ENCODE data around the gene MAP3K20. TPM values are rescaled to one million over a fixed set of nuclear protein-coding genes. Genes with fewer than 3 reads are reported as not detected.

The MAP3K20 gene
- total RNA-seq, 1 donor from 2014 or later: 71.8 TPM

GRCh38 chr2:173050684-173051083 is 25.0 kb upstream of the MAP3K20 start:
- DNase-seq (ENCODE audit: low spot score): no peak

- no peak for DNase-seq (ENCODE audit: low spot score)
Measured at GRCh38 chr2:173051463-173052215, 24.0 kb upstream of the MAP3K20 start.

GRCh38 chr2:173053043-173053699 is 22.5 kb upstream of the MAP3K20 start:
- no peak for DNase-seq (ENCODE audit: low spot score)

GRCh38 chr2:173054466-173054865 is 21.2 kb upstream of the MAP3K20 start:
- no peak for DNase-seq (ENCODE audit: low spot score)

- no peak for DNase-seq (ENCODE audit: low spot score)
Measured at GRCh38 chr2:173056705-173057364, 18.8 kb upstream of the MAP3K20 start.

GRCh38 chr2:173058097-173058496 is 17.5 kb upstream of the MAP3K20 start:
- DNase-seq (ENCODE audit: low spot score): no peak

GRCh38 chr2:173058673-173059072 is 17.0 kb upstream of the MAP3K20 start:
- DNase-seq (ENCODE audit: low spot score): no peak

GRCh38 chr2:173059292-173059691 is 16.4 kb upstream of the MAP3K20 start:
- no peak for DNase-seq (ENCODE audit: low spot score)

GRCh38 chr2:173059971-173060461 is 15.6 kb upstream of the MAP3K20 start:
- DNase-seq (ENCODE audit: low spot score): no peak

- DNase-seq (ENCODE audit: low spot score): no peak
Measured at GRCh38 chr2:173062801-173063200, 12.8 kb upstream of the MAP3K20 start.

GRCh38 chr2:173064151-173064805 is 11.4 kb upstream of the MAP3K20 start:
- DNase-seq (ENCODE audit: low spot score): no peak

GRCh38 chr2:173066887-173067676 is 8.6 kb upstream of the MAP3K20 start:
- no peak for DNase-seq (ENCODE audit: low spot score)

- DNase-seq (ENCODE audit: low spot score): no peak
Measured at GRCh38 chr2:173075056-173075780, 428 bp upstream of the MAP3K20 start.

- DNase-seq (ENCODE audit: low spot score): no peak
Measured at GRCh38 chr2:173076581-173077345, 1.1 kb downstream of the MAP3K20 start.

- DNase-seq (ENCODE audit: low spot score): no peak
Measured at GRCh38 chr2:173077506-173078177, 2.0 kb downstream of the MAP3K20 start.

- no peak for DNase-seq (ENCODE audit: low spot score)
Measured at GRCh38 chr2:173079141-173079540, 3.5 kb downstream of the MAP3K20 start.

GRCh38 chr2:173079973-173080860 is 4.6 kb downstream of the MAP3K20 start:
- DNase-seq (ENCODE audit: low spot score): no peak

Measured in mesenteric fat pad (tissue), 1 donor.